NCI-H2081 (cell line): ENCODE data around the gene NCEH1.
"Not testable (repeated sequence)": the region's sequence is repeated elsewhere in the genome, so short reads cannot be mapped to it uniquely, and the experiment has no call there.

Experiments
- DNase-seq, 2 experiments: peaks; one replicate each; lab custom pipeline; 2025; lab: John Stamatoyannopoulos, UW

NCEH1 gene

GRCh38 chr3:172710664-172711453, at the start of gene NCEH1:
Gene NCEH1, minus strand, starts transcription at chr3:172711067. Its CDS starts 83 bp downstream, at chr3:172710984.
- peak; percentile 97 to 99 for DNase-seq

GRCh38 chr3:172760416-172760815, 49.5 kb upstream of the NCEH1 start:
- DNase-seq: not testable (repeated sequence)

- DNase-seq: no peak
Measured at GRCh38 chr3:172753125-172753524, 42.3 kb upstream of the NCEH1 start.

GRCh38 chr3:172752651-172753050, 41.8 kb upstream of the NCEH1 start:
- DNase-seq: no peak

- peak; percentile 15 to 41 for DNase-seq
Measured at GRCh38 chr3:172751175-172751704, 40.4 kb upstream of the NCEH1 start.

- peak; percentile 100 for DNase-seq
Measured at GRCh38 chr3:172750368-172751174, 39.7 kb upstream of the NCEH1 start, which contains the start of gene ECT2. Gene ECT2, plus strand, starts transcription at chr3:172750726. Its CDS starts 3,805 bp downstream, at chr3:172754531.

- no peak for DNase-seq
Measured at GRCh38 chr3:172750069-172750367, 39.2 kb upstream of the NCEH1 start.

GRCh38 chr3:172749230-172749965, 38.5 kb upstream of the NCEH1 start:
- DNase-seq: peak; percentile 57 to 76

- no peak for DNase-seq
Measured at GRCh38 chr3:172746475-172746874, 35.6 kb upstream of the NCEH1 start.

- no peak for DNase-seq
Measured at GRCh38 chr3:172739462-172739861, 28.6 kb upstream of the NCEH1 start.

GRCh38 chr3:172735014-172735413, 24.1 kb upstream of the NCEH1 start:
- no peak for DNase-seq

- DNase-seq: no peak
Measured at GRCh38 chr3:172726380-172726779, 15.5 kb upstream of the NCEH1 start.

GRCh38 chr3:172722536-172723040, 11.7 kb upstream of the NCEH1 start:
- not testable (repeated sequence) for DNase-seq

GRCh38 chr3:172717493-172718088, 6.7 kb upstream of the NCEH1 start:
- DNase-seq: peak in 1 of 2 experiments; percentile 29

- DNase-seq: no peak
Measured at GRCh38 chr3:172716476-172716875, 5.6 kb upstream of the NCEH1 start.

- DNase-seq: no peak
Measured at GRCh38 chr3:172713316-172713715, 2.4 kb upstream of the NCEH1 start.

- DNase-seq: no peak
Measured at GRCh38 chr3:172711454-172711795, 558 bp upstream of the NCEH1 start.

- peak in 1 of 2 experiments; percentile 49 for DNase-seq
Measured at GRCh38 chr3:172709774-172710663, 848 bp downstream of the NCEH1 start.

GRCh38 chr3:172708921-172709773, 1.7 kb downstream of the NCEH1 start:
- no peak for DNase-seq

GRCh38 chr3:172707967-172708366, 2.9 kb downstream of the NCEH1 start:
- no peak for DNase-seq
